ENCODE measurements around the gene ZNF185. TPM values are rescaled to one million over a fixed set of nuclear protein-coding genes. Genes with fewer than 3 reads are reported as not detected.

ZNF185 gene
- polyA plus RNA-seq, 1 donor: 4.4 TPM

GRCh38 chrX:152917656-152918579 lies 20.1 kb downstream of the ZNF185 start:
- Histone ChIP-seq H3K9me3 (ENCODE audit: control insufficient read depth, low read depth, low read length) (no peaks in the 10 kb centered on the region), H3K27me3 (ENCODE audit: control insufficient read depth, insufficient read depth, low read length) (no peaks in the 10 kb centered on the region), H3K4me1 (ENCODE audit: control insufficient read depth, insufficient read depth, low read length) (no peaks in the 10 kb centered on the region), H3K4me3 (ENCODE audit: low read length) (no peak overlapping the region), H3K36me3 (ENCODE audit: control insufficient read depth, insufficient read depth, low read length) (no peaks in the 10 kb centered on the region), H3K27ac (ENCODE audit: low read length) (no peak overlapping the region)
- WGBS (ENCODE audit: insufficient coverage, low lambda C conversion rate): no CpG with 5 or more reads among the region's 21 CpGs
- peak in 1 of 2 donors; percentile 44 for DNase-seq

- no peak overlapping the region for H3K27ac ChIP-seq (ENCODE audit: low read length)
- H3K4me1 ChIP-seq (ENCODE audit: control insufficient read depth, insufficient read depth, low read length): no peaks in the 10 kb centered on the region
- no peak overlapping the region for H3K4me3 ChIP-seq (ENCODE audit: low read length)
- no peaks in the 10 kb centered on the region for H3K36me3 ChIP-seq (ENCODE audit: control insufficient read depth, insufficient read depth, low read length)
- no peaks in the 10 kb centered on the region for H3K27me3 ChIP-seq (ENCODE audit: control insufficient read depth, insufficient read depth, low read length)
- H3K9me3 ChIP-seq (ENCODE audit: control insufficient read depth, low read depth, low read length): no peaks in the 10 kb centered on the region
- no CpG with 5 or more reads among the region's 7 CpGs for WGBS (ENCODE audit: insufficient coverage, low lambda C conversion rate)
- no peak for DNase-seq
Measured at GRCh38 chrX:152918707-152919106, 20.8 kb downstream of the ZNF185 start.

- DNase-seq: no peak
- WGBS (ENCODE audit: insufficient coverage, low lambda C conversion rate): no CpG with 5 or more reads among the region's 10 CpGs
- Histone ChIP-seq H3K4me3 (ENCODE audit: low read length) (no peak overlapping the region), H3K9me3 (ENCODE audit: control insufficient read depth, low read depth, low read length) (no peaks in the 10 kb centered on the region), H3K27ac (ENCODE audit: low read length) (no peak overlapping the region), H3K36me3 (ENCODE audit: control insufficient read depth, insufficient read depth, low read length) (no peaks in the 10 kb centered on the region), H3K27me3 (ENCODE audit: control insufficient read depth, insufficient read depth, low read length) (no peaks in the 10 kb centered on the region), H3K4me1 (ENCODE audit: control insufficient read depth, insufficient read depth, low read length) (peaks cover 6% of the 10 kb centered on the region)
Measured at GRCh38 chrX:152923599-152923998, 25.7 kb downstream of the ZNF185 start.

- peaks cover 6% of the 10 kb centered on the region for H3K4me1 ChIP-seq (ENCODE audit: control insufficient read depth, insufficient read depth, low read length)
- no peaks in the 10 kb centered on the region for H3K27me3 ChIP-seq (ENCODE audit: control insufficient read depth, insufficient read depth, low read length)
- no CpG with 5 or more reads among the region's 5 CpGs for WGBS (ENCODE audit: insufficient coverage, low lambda C conversion rate)
- H3K27ac ChIP-seq (ENCODE audit: low read length): no peak overlapping the region
- no peaks in the 10 kb centered on the region for H3K36me3 ChIP-seq (ENCODE audit: control insufficient read depth, insufficient read depth, low read length)
- no peak for DNase-seq
- no peaks in the 10 kb centered on the region for H3K9me3 ChIP-seq (ENCODE audit: control insufficient read depth, low read depth, low read length)
- no peak overlapping the region for H3K4me3 ChIP-seq (ENCODE audit: low read length)
Measured at GRCh38 chrX:152925835-152926234, 28.0 kb downstream of the ZNF185 start.

- no CpG with 5 or more reads among the region's 8 CpGs for WGBS (ENCODE audit: insufficient coverage, low lambda C conversion rate)
- Histone ChIP-seq H3K4me1 (ENCODE audit: control insufficient read depth, insufficient read depth, low read length) (peaks cover 6% of the 10 kb centered on the region), H3K27ac (ENCODE audit: low read length) (no peak overlapping the region), H3K27me3 (ENCODE audit: control insufficient read depth, insufficient read depth, low read length) (no peaks in the 10 kb centered on the region), H3K9me3 (ENCODE audit: control insufficient read depth, low read depth, low read length) (no peaks in the 10 kb centered on the region), H3K36me3 (ENCODE audit: control insufficient read depth, insufficient read depth, low read length) (no peaks in the 10 kb centered on the region), H3K4me3 (ENCODE audit: low read length) (no peak overlapping the region)
- peak in 1 of 2 donors; percentile 41 for DNase-seq
Measured at GRCh38 chrX:152926279-152926678, 28.4 kb downstream of the ZNF185 start.

GRCh38 chrX:152926923-152927322 lies 29.1 kb downstream of the ZNF185 start:
- Histone ChIP-seq H3K27me3 (ENCODE audit: control insufficient read depth, insufficient read depth, low read length) (no peaks in the 10 kb centered on the region), H3K4me1 (ENCODE audit: control insufficient read depth, insufficient read depth, low read length) (peaks cover 6% of the 10 kb centered on the region), H3K36me3 (ENCODE audit: control insufficient read depth, insufficient read depth, low read length) (no peaks in the 10 kb centered on the region), H3K9me3 (ENCODE audit: control insufficient read depth, low read depth, low read length) (no peaks in the 10 kb centered on the region), H3K27ac (ENCODE audit: low read length) (no peak overlapping the region), H3K4me3 (ENCODE audit: low read length) (no peak overlapping the region)
- DNase-seq: no peak
- WGBS (ENCODE audit: insufficient coverage, low lambda C conversion rate): no CpG with 5 or more reads among the region's 11 CpGs

- Histone ChIP-seq H3K27ac (ENCODE audit: low read length) (no peak overlapping the region), H3K4me3 (ENCODE audit: low read length) (no peak overlapping the region), H3K4me1 (ENCODE audit: control insufficient read depth, insufficient read depth, low read length) (peaks cover 6% of the 10 kb centered on the region), H3K9me3 (ENCODE audit: control insufficient read depth, low read depth, low read length) (no peaks in the 10 kb centered on the region), H3K36me3 (ENCODE audit: control insufficient read depth, insufficient read depth, low read length) (no peaks in the 10 kb centered on the region), H3K27me3 (ENCODE audit: control insufficient read depth, insufficient read depth, low read length) (no peaks in the 10 kb centered on the region)
- no peak for DNase-seq
- no CpG with 5 or more reads among the region's 18 CpGs for WGBS (ENCODE audit: insufficient coverage, low lambda C conversion rate)
Measured at GRCh38 chrX:152927858-152928760, 30.2 kb downstream of the ZNF185 start.

GRCh38 chrX:152928761-152929400 lies 31.0 kb downstream of the ZNF185 start:
- no CpG with 5 or more reads among the region's 10 CpGs for WGBS (ENCODE audit: insufficient coverage, low lambda C conversion rate)
- peaks cover 6% of the 10 kb centered on the region for H3K4me1 ChIP-seq (ENCODE audit: control insufficient read depth, insufficient read depth, low read length)

GRCh38 chrX:152929898-152930297 lies 32.0 kb downstream of the ZNF185 start:
- Histone ChIP-seq H3K4me3 (ENCODE audit: low read length) (no peak overlapping the region), H3K36me3 (ENCODE audit: control insufficient read depth, insufficient read depth, low read length) (no peaks in the 10 kb centered on the region), H3K27ac (ENCODE audit: low read length) (no peak overlapping the region), H3K4me1 (ENCODE audit: control insufficient read depth, insufficient read depth, low read length) (peaks cover 6% of the 10 kb centered on the region), H3K9me3 (ENCODE audit: control insufficient read depth, low read depth, low read length) (no peaks in the 10 kb centered on the region), H3K27me3 (ENCODE audit: control insufficient read depth, insufficient read depth, low read length) (no peaks in the 10 kb centered on the region)
- DNase-seq: no peak
- 80% methylated on average over 1 of the region's 4 CpGs for WGBS (ENCODE audit: insufficient coverage, low lambda C conversion rate)

More at GRCh38 chrX:152928761-152929400, 31.0 kb downstream of the ZNF185 start:
- Histone ChIP-seq H3K36me3 (ENCODE audit: control insufficient read depth, insufficient read depth, low read length) (no peaks in the 10 kb centered on the region), H3K27ac (ENCODE audit: low read length) (no peak overlapping the region), H3K9me3 (ENCODE audit: control insufficient read depth, low read depth, low read length) (no peaks in the 10 kb centered on the region), H3K27me3 (ENCODE audit: control insufficient read depth, insufficient read depth, low read length) (no peaks in the 10 kb centered on the region), H3K4me3 (ENCODE audit: low read length) (no peak overlapping the region)
- DNase-seq: no peak

- Histone ChIP-seq H3K4me3 (ENCODE audit: low read length) (no peak overlapping the region), H3K4me1 (ENCODE audit: control insufficient read depth, insufficient read depth, low read length) (peaks cover 6% of the 10 kb centered on the region), H3K36me3 (ENCODE audit: control insufficient read depth, insufficient read depth, low read length) (no peaks in the 10 kb centered on the region), H3K27ac (ENCODE audit: low read length) (no peak overlapping the region), H3K9me3 (ENCODE audit: control insufficient read depth, low read depth, low read length) (no peaks in the 10 kb centered on the region), H3K27me3 (ENCODE audit: control insufficient read depth, insufficient read depth, low read length) (no peaks in the 10 kb centered on the region)
- WGBS (ENCODE audit: insufficient coverage, low lambda C conversion rate): no CpG with 5 or more reads among the region's 4 CpGs
- no peak for DNase-seq
Measured at GRCh38 chrX:152930516-152930915, 32.6 kb downstream of the ZNF185 start.
